ENCODE measurements around the gene PFDN1.

Gene PFDN1

DNA sequence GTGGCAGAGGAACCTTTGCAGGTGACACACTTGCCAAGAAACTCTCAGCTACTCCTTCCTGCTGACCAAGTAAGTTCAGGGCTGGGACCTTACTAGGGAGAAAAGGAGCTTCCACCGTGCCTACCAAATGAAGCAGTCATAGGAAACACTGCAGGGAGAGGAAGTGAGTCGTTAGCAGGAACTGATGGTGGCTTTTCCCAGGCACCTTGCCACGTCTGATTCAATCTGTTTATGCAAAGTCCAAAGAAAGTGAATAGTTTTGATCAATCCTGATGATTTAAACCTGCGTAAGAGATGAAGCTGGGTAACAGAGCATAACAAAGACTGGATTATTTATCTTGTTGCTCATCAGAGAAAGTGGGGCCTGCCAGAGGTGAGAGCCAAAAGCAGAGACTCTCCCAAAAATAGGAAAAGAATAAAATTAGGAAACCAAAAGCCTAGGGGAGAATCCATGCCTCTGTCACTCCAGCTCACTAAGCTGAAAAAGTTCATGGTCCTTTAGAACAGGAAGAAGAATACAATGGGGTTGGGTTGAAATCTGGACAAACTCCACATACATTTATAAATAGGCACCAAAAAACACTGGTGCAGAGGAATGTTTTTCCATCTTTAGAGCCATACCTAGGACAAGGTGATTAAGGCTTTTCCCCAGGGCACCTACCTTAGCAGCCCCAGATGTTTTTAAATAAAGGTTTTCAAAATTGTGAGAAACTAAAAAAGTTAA lies 9.3 kb upstream of the PFDN1 start:
- in situ Hi-C loops (cut with MboI; ENCODE audit: low pct_unique_long_range_greater_than_20kb, low sequenced_read_pairs, unreplicated experiment): no loop called here
- TF ChIP-seq, protein P1, sequence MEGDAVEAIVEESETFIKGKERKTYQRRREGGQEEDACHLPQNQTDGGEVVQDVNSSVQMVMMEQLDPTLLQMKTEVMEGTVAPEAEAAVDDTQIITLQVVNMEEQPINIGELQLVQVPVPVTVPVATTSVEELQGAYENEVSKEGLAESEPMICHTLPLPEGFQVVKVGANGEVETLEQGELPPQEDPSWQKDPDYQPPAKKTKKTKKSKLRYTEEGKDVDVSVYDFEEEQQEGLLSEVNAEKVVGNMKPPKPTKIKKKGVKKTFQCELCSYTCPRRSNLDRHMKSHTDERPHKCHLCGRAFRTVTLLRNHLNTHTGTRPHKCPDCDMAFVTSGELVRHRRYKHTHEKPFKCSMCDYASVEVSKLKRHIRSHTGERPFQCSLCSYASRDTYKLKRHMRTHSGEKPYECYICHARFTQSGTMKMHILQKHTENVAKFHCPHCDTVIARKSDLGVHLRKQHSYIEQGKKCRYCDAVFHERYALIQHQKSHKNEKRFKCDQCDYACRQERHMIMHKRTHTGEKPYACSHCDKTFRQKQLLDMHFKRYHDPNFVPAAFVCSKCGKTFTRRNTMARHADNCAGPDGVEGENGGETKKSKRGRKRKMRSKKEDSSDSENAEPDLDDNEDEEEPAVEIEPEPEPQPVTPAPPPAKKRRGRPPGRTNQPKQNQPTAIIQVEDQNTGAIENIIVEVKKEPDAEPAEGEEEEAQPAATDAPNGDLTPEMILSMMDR (IDR thresholded peaks at IDR 0.05; ENCODE audit: extremely low read depth, insufficient read depth, missing control alignments): no peak
- DNase-seq (ENCODE audit: low spot score): no peak

DNA sequence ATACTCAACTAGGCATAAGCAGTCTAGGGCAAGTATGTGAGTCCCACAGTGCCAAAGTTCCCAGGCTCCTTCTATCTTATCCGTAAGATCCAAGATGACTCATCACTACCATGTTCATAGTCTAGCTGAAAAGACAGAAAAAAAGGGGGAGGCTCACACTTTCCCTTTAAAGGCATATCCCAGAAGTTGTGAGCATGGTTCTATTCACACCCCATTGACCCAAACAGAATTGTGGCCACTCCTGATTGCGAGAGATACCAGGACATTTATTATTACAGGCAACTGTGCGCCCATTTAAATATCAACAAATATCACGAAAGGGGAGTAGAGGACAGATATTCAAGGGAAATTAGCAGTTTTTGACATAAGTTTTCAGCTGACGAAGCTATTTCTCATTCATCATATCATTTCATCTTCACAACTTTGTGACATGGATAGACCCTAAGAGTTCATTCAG lies 8.1 kb upstream of the PFDN1 start:
- DNase-seq (ENCODE audit: low spot score): no peak
- in situ Hi-C loops (cut with MboI; ENCODE audit: low pct_unique_long_range_greater_than_20kb, low sequenced_read_pairs, unreplicated experiment): no loop called here
- TF ChIP-seq, protein P1 (IDR thresholded peaks at IDR 0.05; ENCODE audit: extremely low read depth, insufficient read depth, missing control alignments): no peak

DNA sequence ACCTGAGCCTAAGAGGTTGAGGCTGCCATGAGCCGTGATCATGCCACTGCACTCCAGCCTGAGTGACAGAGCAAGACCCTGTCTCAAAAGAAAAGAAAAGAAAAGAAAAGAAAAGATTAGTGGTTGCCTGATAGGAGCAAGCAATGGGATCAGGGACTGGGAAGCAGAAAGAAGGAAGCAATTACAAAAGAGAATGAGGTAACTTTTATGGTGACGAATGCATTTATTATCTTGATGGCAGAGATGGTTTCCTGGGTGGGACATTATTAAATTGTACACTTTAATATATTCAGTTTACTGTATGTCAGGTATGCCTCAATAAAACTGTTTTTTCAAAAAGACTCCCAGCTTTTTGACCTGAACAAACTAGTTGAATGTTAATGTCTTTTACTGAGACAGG lies 7.5 kb upstream of the PFDN1 start:
- TF ChIP-seq, protein P1 (IDR thresholded peaks at IDR 0.05; ENCODE audit: extremely low read depth, insufficient read depth, missing control alignments): no peak
- in situ Hi-C loops (cut with MboI; ENCODE audit: low pct_unique_long_range_greater_than_20kb, low sequenced_read_pairs, unreplicated experiment): no loop called here
- no peak for DNase-seq (ENCODE audit: low spot score)

DNA sequence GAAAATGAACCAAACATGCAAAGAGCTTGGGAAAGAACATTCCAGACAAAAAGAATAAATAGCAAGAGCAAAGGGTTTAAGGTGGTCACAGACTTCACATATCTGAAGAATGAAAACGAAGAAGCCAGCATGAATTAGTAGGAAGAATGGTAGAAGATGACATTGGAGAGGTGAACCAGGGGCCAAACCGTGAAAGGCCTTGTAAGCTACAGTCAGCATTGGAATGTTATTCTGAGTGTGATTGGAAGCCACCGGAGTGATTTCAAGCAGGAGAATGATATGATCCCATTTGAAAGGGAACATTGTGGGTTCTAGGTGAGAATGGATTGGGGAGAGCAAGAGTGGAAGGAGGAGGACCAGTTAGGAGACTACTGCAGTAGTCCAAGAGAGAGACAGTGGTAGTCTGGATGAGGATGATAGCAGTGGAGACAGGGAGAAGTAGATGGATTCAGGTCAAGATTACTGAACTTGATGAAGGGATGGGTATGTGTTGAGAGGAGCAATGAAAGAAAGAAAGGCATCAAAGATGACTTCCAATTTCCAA lies 6.9 kb upstream of the PFDN1 start:
- in situ Hi-C loops (cut with MboI; ENCODE audit: low pct_unique_long_range_greater_than_20kb, low sequenced_read_pairs, unreplicated experiment): no loop called here
- TF ChIP-seq, protein P1 (IDR thresholded peaks at IDR 0.05; ENCODE audit: extremely low read depth, insufficient read depth, missing control alignments): no peak
- DNase-seq (ENCODE audit: low spot score): no peak

DNA sequence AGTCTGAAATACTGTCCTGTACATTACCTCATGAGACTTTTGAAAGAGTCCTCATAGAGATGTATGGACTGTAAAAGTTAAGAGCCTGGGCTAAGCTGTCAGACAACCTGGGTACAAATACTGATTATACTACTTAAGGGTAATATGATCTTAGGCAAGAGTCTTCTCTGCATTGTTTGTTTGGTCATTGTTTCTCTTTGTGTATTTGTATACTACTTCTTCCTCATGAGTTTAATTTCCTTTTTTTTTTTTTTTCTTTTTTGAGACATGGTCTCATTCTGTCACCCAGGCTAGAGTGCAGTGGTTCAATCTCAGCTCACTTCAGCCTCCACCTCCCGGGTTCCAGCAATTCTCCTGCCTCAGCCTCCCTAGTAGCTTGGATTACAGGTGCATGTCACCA lies 2.6 kb upstream of the PFDN1 start:
- TF ChIP-seq, protein P1 (IDR thresholded peaks at IDR 0.05; ENCODE audit: extremely low read depth, insufficient read depth, missing control alignments): no peak
- in situ Hi-C loops (cut with MboI; ENCODE audit: low pct_unique_long_range_greater_than_20kb, low sequenced_read_pairs, unreplicated experiment): no loop called here
- no peak for DNase-seq (ENCODE audit: low spot score)

DNA sequence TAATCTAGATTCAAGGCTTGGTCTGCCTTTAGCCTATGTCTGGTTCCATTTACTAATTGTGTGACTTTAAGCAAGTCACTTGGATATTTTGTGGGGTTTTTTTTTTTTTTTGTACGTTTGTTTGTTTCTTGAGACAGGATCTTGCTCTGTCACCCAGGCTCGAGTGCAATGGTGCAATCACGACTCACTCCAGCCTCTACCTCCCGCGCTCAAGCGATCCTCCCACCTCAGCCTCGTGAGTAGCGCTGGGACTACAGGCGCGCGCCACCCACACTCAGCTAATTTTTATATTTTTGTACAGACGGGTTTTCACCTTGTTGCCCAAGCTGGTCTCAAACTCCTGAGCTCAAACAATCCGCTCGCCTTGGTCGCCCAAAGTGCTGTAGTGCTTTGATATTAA lies 1.1 kb upstream of the PFDN1 start:
- DNase-seq (ENCODE audit: low spot score): no peak
- in situ Hi-C loops (cut with MboI; ENCODE audit: low pct_unique_long_range_greater_than_20kb, low sequenced_read_pairs, unreplicated experiment): no loop called here
- TF ChIP-seq, protein P1 (IDR thresholded peaks at IDR 0.05; ENCODE audit: extremely low read depth, insufficient read depth, missing control alignments): no peak

Data from GM13977 (cell line).